ENCODE results near the gene GMDS. TPM values are rescaled to one million over a fixed set of nuclear protein-coding genes. Genes with fewer than 3 reads are reported as not detected.

The GMDS gene
- total RNA-seq, 1 experiment from 2014 or later, result 27.6 TPM

DNA sequence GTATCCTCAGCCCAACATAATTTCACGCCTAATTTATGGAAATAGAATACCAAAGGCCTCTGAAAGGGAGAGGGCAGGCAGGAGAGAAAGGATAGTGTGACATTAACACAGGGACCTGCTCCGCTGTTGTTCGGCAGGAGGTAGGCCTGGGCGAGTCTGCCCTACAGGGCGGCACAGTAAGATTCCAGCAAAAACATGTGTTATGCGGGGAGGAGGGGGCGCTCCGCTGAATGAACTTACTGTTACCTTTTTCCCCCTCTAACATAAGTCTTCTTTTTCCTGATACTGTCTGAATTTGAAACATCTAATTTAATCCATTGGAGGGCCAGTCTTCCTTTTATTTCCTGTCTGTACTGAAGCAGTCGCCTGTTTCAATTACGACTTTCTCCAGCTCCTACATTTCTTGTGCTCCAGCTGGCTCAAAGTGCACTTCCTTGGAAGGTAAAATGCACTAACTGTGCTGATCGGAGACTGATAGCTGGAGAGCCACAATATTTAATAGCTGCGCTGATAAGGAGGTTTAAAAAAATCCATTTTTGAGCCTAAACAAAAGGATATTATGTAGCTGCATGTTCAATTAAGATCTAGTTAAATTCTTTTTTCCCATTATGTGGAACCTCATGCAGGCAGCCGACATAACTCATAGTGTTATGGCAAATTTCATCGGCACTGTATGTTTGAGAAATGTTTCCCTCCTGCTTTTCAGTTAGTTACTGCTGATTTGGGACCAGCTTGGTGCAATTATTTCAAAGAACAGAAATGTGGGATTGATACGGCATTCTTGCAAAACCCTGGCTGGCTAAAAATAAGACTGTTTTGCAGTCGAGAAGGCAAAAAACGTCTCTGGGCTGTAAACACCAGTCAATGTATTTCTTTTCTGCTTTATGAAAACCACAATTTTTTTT, 442.7 kb downstream of the GMDS start:
- H3K9me3 ChIP-seq (ENCODE audit: control insufficient read depth, low read depth, low read length), result no peaks in the 10 kb centered on the region
- H3K23ac ChIP-seq (ENCODE audit: insufficient read length, low read depth, low read length), result no peak overlapping the region
- H3K79me1 ChIP-seq (ENCODE audit: insufficient read depth, low read depth, low read length, poor library complexity, severe bottlenecking), result no peaks in the 10 kb centered on the region
- TF ChIP-seq CTCF (conservative IDR thresholded peaks at IDR 0.05), result no peak
- H3K9ac ChIP-seq (ENCODE audit: extremely low read depth, insufficient read length, low read length), result no peak overlapping the region
- no peak for DNase-seq
- no peaks in the 10 kb centered on the region for H3K27me3 ChIP-seq (ENCODE audit: insufficient read depth, low read length)
- H3K23me2 ChIP-seq (ENCODE audit: insufficient read length, low read depth, low read length, poor library complexity, severe bottlenecking), result no peaks in the 10 kb centered on the region
- H4K20me1 ChIP-seq (ENCODE audit: control insufficient read depth, insufficient read depth, insufficient read length), result no peaks in the 10 kb centered on the region
- no peak overlapping the region for H2BK15ac ChIP-seq (ENCODE audit: low read depth, low read length)
- no peak overlapping the region for H3K56ac ChIP-seq (ENCODE audit: insufficient read length, low read depth, low read length)
- no peak overlapping the region for H3K4me2 ChIP-seq (ENCODE audit: insufficient read depth, insufficient read length, low read length)
- H3K4ac ChIP-seq (ENCODE audit: low read depth, low read length), result no peak overlapping the region
- H4K8ac ChIP-seq (replicated peaks; ENCODE audit: insufficient read length, low read depth, low read length), result no peak overlapping the region
- H2BK20ac ChIP-seq (ENCODE audit: low read depth, low read length, poor library complexity, severe bottlenecking), result no peak overlapping the region
- no peak overlapping the region for H2BK5ac ChIP-seq (ENCODE audit: insufficient read length, low read length)
- no peak overlapping the region for H2BK120ac ChIP-seq (ENCODE audit: low read depth, low read length, poor library complexity, severe bottlenecking)
- no peak overlapping the region for H2AFZ ChIP-seq (ENCODE audit: low read length)
- H3K9me3 Mint-ChIP-seq, result no peaks in the 10 kb centered on the region
- H2BK12ac ChIP-seq (ENCODE audit: insufficient read length, low read depth, low read length), result no peak overlapping the region
- no peak overlapping the region for H3K27ac ChIP-seq (ENCODE audit: insufficient read length, low read depth, low read length)
- no peak overlapping the region for H4K91ac ChIP-seq (ENCODE audit: insufficient read length, low read depth, low read length)
- no CpG with 5 or more reads among the region's 17 CpGs for WGBS (ENCODE audit: extremely low coverage, insufficient read length, low lambda C conversion rate)
- H2AK5ac ChIP-seq (ENCODE audit: insufficient read length, low read length), result no peak overlapping the region
- H4K5ac ChIP-seq (ENCODE audit: insufficient read length, low read depth, low read length), result no peak overlapping the region
- H3K18ac ChIP-seq (ENCODE audit: insufficient read length, low read depth, low read length), result no peak overlapping the region
- no peaks in the 10 kb centered on the region; the same call in 1 of the 2 replicates for H3K4me1 ChIP-seq (ENCODE audit: insufficient read depth, low read length)
- no peaks in the 10 kb centered on the region for H3K27me3 Mint-ChIP-seq (ENCODE audit: low read depth)
- H3T11ph ChIP-seq (ENCODE audit: low read length), result no peak overlapping the region
- no peak overlapping the region for H3K4me3 Mint-ChIP-seq
- no peak overlapping the region for H3K14ac ChIP-seq (ENCODE audit: insufficient read depth, low read length)
- peaks cover 20 to 25% of the 10 kb centered on the region in 2 experiments for H3K4me1 Mint-ChIP-seq
- H3K36me3 Mint-ChIP-seq (ENCODE audit: insufficient read depth in 1 of 3, low read depth in 3 of 3), result no peaks in the 10 kb centered on the region
- 0 out of 7 replicates have a peak overlapping the region, but pooled peaks of 1 of the 3 experiments have one; percentile 20 for H3K27ac Mint-ChIP-seq
- no peaks in the 10 kb centered on the region for H3K79me2 ChIP-seq (ENCODE audit: insufficient read depth, low read length)
